Testis (tissue), 3 donors: ENCODE results near the gene IL23A. TPM values are rescaled to one million over a fixed set of nuclear protein-coding genes. Genes with fewer than 3 reads are reported as not detected.

Experiments
- DNase-seq: peaks from one replicate; pipeline ENCODE4 v3.0.0-alpha.2; 2019
- H3K27ac ChIP-seq, 2 donors: fragments of 200-600 bp; sonication (generic); one replicate each; pipeline ENCODE4 v1.5.1; 2019
- H3K27me3 ChIP-seq: fragments of 200-600 bp; sonication (generic); one replicate; pipeline ENCODE4 v1.5.1; 2019
- H3K36me3 ChIP-seq: fragments of 200-600 bp; sonication (generic); one replicate; pipeline ENCODE4 v1.5.1; 2017; ENCODE audit warnings: low read depth; ENCODE audit errors: missing control alignments
- H3K4me1 ChIP-seq: fragments of 200-600 bp; sonication (generic); one replicate; pipeline ENCODE4 v1.5.1; 2019
- H3K4me3 ChIP-seq, 2 donors: fragments of 200-600 bp; sonication (generic); one replicate each; pipeline ENCODE4 v1.5.1; 2017 to 2019
- H3K9me3 ChIP-seq: fragments of 200-600 bp; sonication (generic); one replicate; pipeline ENCODE4 v1.5.1; 2017
- POLR2A ChIP-seq: fragments of 450-650 bp; IDR thresholded peaks from one replicate; pipeline ENCODE4 v1.6.1; 2017; ENCODE audit warnings: antibody characterized with exemption, mild to moderate bottlenecking, moderate library complexity
- WGBS, 2 donors: methylation state at CpG; one replicate each; pipeline ENCODE4 v1.1.5; 2018; 5-methylcytosine and 5-hydroxymethylcytosine counted together
- intact Hi-C: fragments of 100-400 bp; cut with DNase I; formaldehyde crosslinking; loops from one replicate; pipeline ENCODE4 v1.15.1; 2023; ENCODE audit warnings: low total_unique reads
- polyA plus RNA-seq: library from polyadenylated mRNA; stranded (reverse); fragments of 350-450 nt; fragmentation: Illumina TruSeq; extraction: RNeasy Lipid Tissue Mini Kit (QIAGEN cat#74804); gene quantifications from one replicate; pipeline ENCODE4 v1.2.3, GENCODE V29; 2014; ENCODE audit warnings: low read depth, low replicate concordance; ENCODE audit not compliant: insufficient read depth
- total RNA-seq, 2 donors: library from RNA; depleted of rRNA; stranded (reverse); fragments of >200 nt; gene quantifications; one replicate each; pipeline ENCODE4 v1.2.3, GENCODE V29; 2016
- TF ChIP-seq, protein P1 (sequence below), 3 experiments: fragments of 450-650 bp in 2 of 3; fragments of 200-600 bp in 1 of 3; sonication (generic) in 1 of 3; IDR thresholded peaks; one replicate each; pipeline ENCODE4 v1.5.1; 2016 to 2019; ENCODE audit warnings: antibody characterized with exemption in 3 of 3, mild to moderate bottlenecking in 2 of 3, moderate library complexity in 1 of 3

Gene IL23A
- total and polyA plus RNA-seq, 3 donors from 2014 or later: 8.1 to 34.9 (median 8.4) TPM

DNA sequence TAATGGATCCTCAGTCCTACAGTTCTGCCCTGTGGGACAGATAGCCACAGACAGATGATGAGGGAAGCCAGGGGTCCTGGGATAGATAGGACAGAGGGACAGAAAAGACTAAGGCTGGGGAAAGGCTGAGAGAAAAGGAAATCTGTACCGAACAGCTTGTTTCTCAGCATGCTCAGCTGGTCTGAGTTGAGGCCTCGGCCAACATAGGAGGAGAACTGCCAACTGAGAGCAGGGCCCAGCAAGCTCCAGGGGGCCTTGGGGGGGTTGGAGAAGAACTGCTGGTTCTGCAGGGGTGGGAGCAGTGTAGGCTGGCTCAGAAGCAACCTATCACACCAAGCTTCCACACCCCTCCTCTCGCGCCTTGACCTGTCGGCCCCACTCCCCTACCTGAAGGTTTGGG lies 10.1 kb downstream of the IL23A start:
- 90 to 93% methylated on average over 4 to 5 of the region's 5 CpGs for WGBS, 2 donors
- Histone ChIP-seq H3K27me3 (no peaks in the 10 kb centered on the region), H3K36me3 (no peaks in the 10 kb centered on the region), H3K4me1 (no peaks in the 10 kb centered on the region), H3K27ac (no peak overlapping the region), H3K4me3 (no peak overlapping the region), H3K9me3 (no peaks in the 10 kb centered on the region)
- TF ChIP-seq POLR2A: no peak
- TF ChIP-seq, protein P1, sequence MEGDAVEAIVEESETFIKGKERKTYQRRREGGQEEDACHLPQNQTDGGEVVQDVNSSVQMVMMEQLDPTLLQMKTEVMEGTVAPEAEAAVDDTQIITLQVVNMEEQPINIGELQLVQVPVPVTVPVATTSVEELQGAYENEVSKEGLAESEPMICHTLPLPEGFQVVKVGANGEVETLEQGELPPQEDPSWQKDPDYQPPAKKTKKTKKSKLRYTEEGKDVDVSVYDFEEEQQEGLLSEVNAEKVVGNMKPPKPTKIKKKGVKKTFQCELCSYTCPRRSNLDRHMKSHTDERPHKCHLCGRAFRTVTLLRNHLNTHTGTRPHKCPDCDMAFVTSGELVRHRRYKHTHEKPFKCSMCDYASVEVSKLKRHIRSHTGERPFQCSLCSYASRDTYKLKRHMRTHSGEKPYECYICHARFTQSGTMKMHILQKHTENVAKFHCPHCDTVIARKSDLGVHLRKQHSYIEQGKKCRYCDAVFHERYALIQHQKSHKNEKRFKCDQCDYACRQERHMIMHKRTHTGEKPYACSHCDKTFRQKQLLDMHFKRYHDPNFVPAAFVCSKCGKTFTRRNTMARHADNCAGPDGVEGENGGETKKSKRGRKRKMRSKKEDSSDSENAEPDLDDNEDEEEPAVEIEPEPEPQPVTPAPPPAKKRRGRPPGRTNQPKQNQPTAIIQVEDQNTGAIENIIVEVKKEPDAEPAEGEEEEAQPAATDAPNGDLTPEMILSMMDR (IDR thresholded peaks at IDR 0.05): no peak
- intact Hi-C loops: no loop called here
- no peak for DNase-seq

DNA sequence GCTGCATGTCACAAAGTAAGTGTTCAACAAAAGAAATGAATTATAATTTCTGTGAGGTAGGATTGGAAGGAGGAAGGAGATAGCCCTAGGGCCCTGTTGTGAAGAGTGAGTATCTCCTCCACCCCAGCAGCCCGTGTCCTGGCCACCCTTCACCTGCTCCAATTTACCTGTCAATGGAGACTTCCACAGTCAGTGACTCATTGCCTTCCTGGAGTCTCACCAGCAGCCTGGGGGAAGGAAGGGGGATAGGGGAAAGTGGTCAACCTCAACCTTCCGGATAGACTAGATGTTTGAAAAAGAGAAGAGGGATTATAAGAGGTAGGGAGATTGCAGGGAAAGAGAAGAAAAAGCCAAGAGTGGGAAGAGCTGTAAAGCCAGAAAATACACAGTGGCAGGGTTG lies 12.0 kb downstream of the IL23A start:
- Histone ChIP-seq H3K36me3 (peaks cover 5% of the 10 kb centered on the region), H3K4me3 (no peak overlapping the region), H3K4me1 (no peaks in the 10 kb centered on the region), H3K27me3 (no peaks in the 10 kb centered on the region), H3K9me3 (no peaks in the 10 kb centered on the region), H3K27ac (no peak overlapping the region)
- 81 to 93% methylated on average over 2 of the region's 2 CpGs for WGBS, 2 donors
- DNase-seq: no peak
- intact Hi-C loops: no loop called here
- no peak for TF ChIP-seq POLR2A
- TF ChIP-seq, protein P1 (IDR thresholded peaks at IDR 0.05): no peak

DNA sequence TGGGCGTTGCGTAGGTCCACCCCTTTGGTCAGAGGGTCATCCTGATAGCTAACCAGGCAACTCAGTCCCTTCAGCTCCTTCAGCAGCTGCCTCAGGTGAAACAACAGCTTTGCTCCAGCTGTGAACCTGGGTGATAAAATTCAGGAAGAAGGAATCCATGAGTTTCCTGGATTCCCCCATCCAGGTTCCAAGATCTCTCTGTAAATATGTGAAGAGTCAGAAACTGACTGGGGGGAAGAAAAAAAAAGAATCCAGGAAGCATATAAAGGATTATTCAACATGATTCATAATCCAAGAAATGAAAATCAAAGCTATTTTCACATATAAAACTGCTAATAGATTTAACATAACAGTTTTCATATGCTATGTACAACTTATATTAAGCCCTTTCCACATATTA lies 12.6 kb downstream of the IL23A start:
- Histone ChIP-seq H3K27me3 (no peaks in the 10 kb centered on the region), H3K27ac (no peak overlapping the region), H3K9me3 (no peaks in the 10 kb centered on the region), H3K4me1 (no peaks in the 10 kb centered on the region), H3K4me3 (no peak overlapping the region), H3K36me3 (peaks cover 5% of the 10 kb centered on the region)
- WGBS, 2 donors: 90% methylated on average over 2 of the region's 2 CpGs
- intact Hi-C loops: no loop called here
- no peak for TF ChIP-seq POLR2A
- TF ChIP-seq, protein P1 (IDR thresholded peaks at IDR 0.05): no peak
- no peak for DNase-seq

GRCh38 chr12:56358836-56359532 lies 20.3 kb downstream of the IL23A start:
- intact Hi-C loops: no loop called here
- Histone ChIP-seq H3K9me3 (no peaks in the 10 kb centered on the region), H3K36me3 (peaks cover 5% of the 10 kb centered on the region), H3K4me1 (peaks cover 11% of the 10 kb centered on the region), H3K4me3 (peak overlapping the region; percentile 68 to 75), H3K27ac (peak overlapping the region; percentile 82 to 89), H3K27me3 (no peaks in the 10 kb centered on the region)
- TF ChIP-seq, protein P1 (IDR thresholded peaks at IDR 0.05): no peak
- 0% methylated on average over 1 of the region's 1 CpG for WGBS, 2 donors
- DNase-seq: no peak
